Nephron progenitor cell (in vitro differentiated cells): ENCODE data around the gene SKIDA1.

Source experiments
- DNase-seq: peaks from one replicate; pipeline ENCODE4 v3.0.0; 2021
- H3K27ac Mint-ChIP-seq: 2 replicates; pipeline ENCODE4 v1.8.0; 2021; ENCODE audit warnings: mild to moderate bottlenecking, moderate library complexity, mixed read lengths
- H3K27me3 Mint-ChIP-seq: 2 replicates; pipeline ENCODE4 v1.8.0; 2021; ENCODE audit warnings: mild to moderate bottlenecking, low read depth, mixed read lengths; ENCODE audit not compliant: poor library complexity
- H3K36me3 Mint-ChIP-seq: 2 replicates; pipeline ENCODE4 v1.8.0; 2021; ENCODE audit warnings: low read depth, mixed read lengths
- H3K4me1 Mint-ChIP-seq: 2 replicates; pipeline ENCODE4 v1.8.0; 2021; ENCODE audit warnings: mixed read lengths
- H3K4me3 Mint-ChIP-seq: 2 replicates; pipeline ENCODE4 v1.8.0; 2021; ENCODE audit warnings: mild to moderate bottlenecking, moderate library complexity, mixed read lengths
- H3K9me3 Mint-ChIP-seq: 2 replicates; pipeline ENCODE4 v1.8.0; 2021; ENCODE audit warnings: mild to moderate bottlenecking, moderate library complexity, mixed read lengths
- CTCF ChIP-seq: fragments of 200-600 bp; sonication (generic); IDR thresholded peaks from 2 replicates; pipeline ENCODE4 v1.5.0; 2021; ENCODE audit warnings: antibody characterized with exemption

Gene SKIDA1

GRCh38 chr10:21498377-21498776, 27.1 kb downstream of the SKIDA1 start:
- H3K4me1 Mint-ChIP-seq, result peaks cover 64% of the 10 kb centered on the region
- H3K27me3 Mint-ChIP-seq, result peaks cover 34% of the 10 kb centered on the region
- no peak overlapping the region for H3K27ac Mint-ChIP-seq
- DNase-seq, result no peak
- H3K4me3 Mint-ChIP-seq, result peak overlapping the region; percentile 77
- no peaks in the 10 kb centered on the region for H3K9me3 Mint-ChIP-seq
- no peak for TF ChIP-seq CTCF
- H3K36me3 Mint-ChIP-seq, result no peaks in the 10 kb centered on the region

GRCh38 chr10:21497177-21497807, 28.2 kb downstream of the SKIDA1 start:
- H3K4me3 Mint-ChIP-seq, result peak overlapping the region; percentile 77
- H3K4me1 Mint-ChIP-seq, result peaks cover 53% of the 10 kb centered on the region
- DNase-seq, result peak; percentile 77
- no peaks in the 10 kb centered on the region for H3K36me3 Mint-ChIP-seq
- TF ChIP-seq CTCF, result no peak
- H3K27ac Mint-ChIP-seq, result peak overlapping the region; percentile 45
- no peaks in the 10 kb centered on the region for H3K9me3 Mint-ChIP-seq
- peaks cover 34% of the 10 kb centered on the region for H3K27me3 Mint-ChIP-seq

GRCh38 chr10:21496343-21497176, 28.9 kb downstream of the SKIDA1 start:
- Mint-ChIP-seq H3K27me3 (peaks cover 37% of the 10 kb centered on the region), H3K4me3 (peak overlapping the region; percentile 77), H3K27ac (peak overlapping the region; percentile 90), H3K9me3 (no peaks in the 10 kb centered on the region), H3K4me1 (peaks cover 47% of the 10 kb centered on the region), H3K36me3 (no peaks in the 10 kb centered on the region)
- DNase-seq, result peak; percentile 71
- TF ChIP-seq CTCF, result no peak

- DNase-seq, result peak; percentile 94
- Mint-ChIP-seq H3K4me3 (peak overlapping the region; percentile 91), H3K4me1 (peaks cover 47% of the 10 kb centered on the region), H3K36me3 (no peaks in the 10 kb centered on the region), H3K27ac (peak overlapping the region; percentile 90), H3K27me3 (peaks cover 34% of the 10 kb centered on the region), H3K9me3 (no peaks in the 10 kb centered on the region)
- peak; percentile 96 for TF ChIP-seq CTCF
These were observed 29.6 kb downstream of the SKIDA1 start for GRCh38 chr10:21495752-21496342.

GRCh38 chr10:21495002-21495751, 30.3 kb downstream of the SKIDA1 start:
- H3K27ac Mint-ChIP-seq, result peak overlapping the region; percentile 84
- peaks cover 49% of the 10 kb centered on the region for H3K4me1 Mint-ChIP-seq
- H3K27me3 Mint-ChIP-seq, result peaks cover 34% of the 10 kb centered on the region
- H3K9me3 Mint-ChIP-seq, result no peaks in the 10 kb centered on the region
- peak overlapping the region; percentile 91 for H3K4me3 Mint-ChIP-seq
- no peak for TF ChIP-seq CTCF
- DNase-seq, result no peak
- H3K36me3 Mint-ChIP-seq, result no peaks in the 10 kb centered on the region
